Peyer's patch (tissue), 4 donors: ENCODE measurements around the gene APOBEC2. TPM values are rescaled to one million over a fixed set of nuclear protein-coding genes. Genes with fewer than 3 reads are reported as not detected.
A peak's percentile ranks its signal among the peaks of the same experiment; 100 is the strongest.

ENCODE experiments used
- DNase-seq, 3 donors: peaks; one replicate each; pipeline ENCODE4 v3.0.0-alpha.2; 2017 to 2019
- H3K27ac ChIP-seq, 4 donors: fragments of 200-600 bp; sonication (generic); one replicate each; pipeline ENCODE4 v1.5.1; 2016 to 2019
- H3K27me3 ChIP-seq, 2 donors: fragments of 200-600 bp; sonication (generic); one replicate each; pipeline ENCODE4 v1.5.1; 2019
- H3K36me3 ChIP-seq, 3 donors: fragments of 200-600 bp; sonication (generic); one replicate each; pipeline ENCODE4 v1.5.1; 2016 to 2019
- H3K4me1 ChIP-seq, 4 donors: fragments of 200-600 bp; sonication (generic); one replicate each; pipeline ENCODE4 v1.5.1; 2016 to 2019
- H3K4me3 ChIP-seq, 4 donors: fragments of 200-600 bp; sonication (generic); 1 replicate in 3 of 4; 2 replicates in 1 of 4; pipeline ENCODE4 v1.5.1; 2016 to 2019; ENCODE audit warnings: mild to moderate bottlenecking in 1 of 4
- H3K9me3 ChIP-seq, 4 donors: fragments of 200-600 bp; sonication (generic); one replicate each; pipeline ENCODE4 v1.5.1; 2016 to 2019; ENCODE audit warnings: mild to moderate bottlenecking in 1 of 4
- POLR2A ChIP-seq, 2 donors: fragments of 450-650 bp; IDR thresholded peaks; one replicate each; pipeline ENCODE4 v1.5.1; 2017; ENCODE audit warnings: antibody characterized with exemption in 2 of 2, mild to moderate bottlenecking in 2 of 2, moderate library complexity in 2 of 2
- total RNA-seq, 4 donors: library from RNA; depleted of rRNA; stranded (reverse); fragments of >200 nt; gene quantifications; one replicate each; pipeline ENCODE4 v1.1.0, GENCODE V29; 2016
- TF ChIP-seq, protein P1 (sequence below), 6 experiments: fragments of 450-650 bp in 4 of 6; fragments of 200-600 bp in 2 of 6; sonication (generic) in 1 of 6; IDR thresholded peaks; one replicate each; pipeline ENCODE4 v1.5.1; 2017 to 2019; ENCODE audit warnings: antibody characterized with exemption in 6 of 6, mild to moderate bottlenecking in 3 of 6, moderate library complexity in 1 of 6

The APOBEC2 gene
- total RNA-seq, 4 donors from 2014 or later, result 1.1 TPM; not detected in 3

GRCh38 chr6:41061196-41061726 lies 8.3 kb downstream of the APOBEC2 start:
- no peaks in the 10 kb centered on the region for H3K9me3 ChIP-seq
- peaks cover 0 to 21% (median 0%) of the 10 kb centered on the region in 4 donors for H3K4me1 ChIP-seq
- no peaks in the 10 kb centered on the region for H3K27me3 ChIP-seq
- H3K36me3 ChIP-seq, result no peaks in the 10 kb centered on the region
- no peak for TF ChIP-seq POLR2A (IDR thresholded peaks at IDR 0.05)
- TF ChIP-seq, protein P1, sequence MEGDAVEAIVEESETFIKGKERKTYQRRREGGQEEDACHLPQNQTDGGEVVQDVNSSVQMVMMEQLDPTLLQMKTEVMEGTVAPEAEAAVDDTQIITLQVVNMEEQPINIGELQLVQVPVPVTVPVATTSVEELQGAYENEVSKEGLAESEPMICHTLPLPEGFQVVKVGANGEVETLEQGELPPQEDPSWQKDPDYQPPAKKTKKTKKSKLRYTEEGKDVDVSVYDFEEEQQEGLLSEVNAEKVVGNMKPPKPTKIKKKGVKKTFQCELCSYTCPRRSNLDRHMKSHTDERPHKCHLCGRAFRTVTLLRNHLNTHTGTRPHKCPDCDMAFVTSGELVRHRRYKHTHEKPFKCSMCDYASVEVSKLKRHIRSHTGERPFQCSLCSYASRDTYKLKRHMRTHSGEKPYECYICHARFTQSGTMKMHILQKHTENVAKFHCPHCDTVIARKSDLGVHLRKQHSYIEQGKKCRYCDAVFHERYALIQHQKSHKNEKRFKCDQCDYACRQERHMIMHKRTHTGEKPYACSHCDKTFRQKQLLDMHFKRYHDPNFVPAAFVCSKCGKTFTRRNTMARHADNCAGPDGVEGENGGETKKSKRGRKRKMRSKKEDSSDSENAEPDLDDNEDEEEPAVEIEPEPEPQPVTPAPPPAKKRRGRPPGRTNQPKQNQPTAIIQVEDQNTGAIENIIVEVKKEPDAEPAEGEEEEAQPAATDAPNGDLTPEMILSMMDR (IDR thresholded peaks at IDR 0.05), result no peak
- no peak overlapping the region for H3K4me3 ChIP-seq
- no peak overlapping the region for H3K27ac ChIP-seq
- DNase-seq, result no peak

GRCh38 chr6:41062056-41062455 lies 9.1 kb downstream of the APOBEC2 start:
- Histone ChIP-seq H3K27ac (no peak overlapping the region), H3K27me3 (no peaks in the 10 kb centered on the region), H3K4me3 (no peak overlapping the region), H3K4me1 (peaks cover 0 to 26% (median 0%) of the 10 kb centered on the region in 4 donors), H3K9me3 (no peaks in the 10 kb centered on the region), H3K36me3 (no peaks in the 10 kb centered on the region)
- TF ChIP-seq, protein P1 (IDR thresholded peaks at IDR 0.05), result no peak
- no peak for TF ChIP-seq POLR2A (IDR thresholded peaks at IDR 0.05)
- no peak for DNase-seq

- Histone ChIP-seq H3K36me3 (peaks cover 0 to 10% (median 0%) of the 10 kb centered on the region in 3 donors), H3K4me3 (no peak overlapping the region), H3K4me1 (peaks cover 0 to 20% (median 0%) of the 10 kb centered on the region in 4 donors), H3K27me3 (no peaks in the 10 kb centered on the region), H3K27ac (peak overlapping the region in 3 of 4 donors; percentile 26 to 59 (median 57)), H3K9me3 (no peaks in the 10 kb centered on the region)
- DNase-seq, result no peak
- TF ChIP-seq, protein P1 (IDR thresholded peaks at IDR 0.05), result no peak
- TF ChIP-seq POLR2A (IDR thresholded peaks at IDR 0.05), result no peak
These were observed 10.9 kb downstream of the APOBEC2 start for GRCh38 chr6:41063884-41064285.

- DNase-seq, result no peak
- H3K36me3 ChIP-seq, result peaks cover 0 to 10% (median 0%) of the 10 kb centered on the region in 3 donors
- H3K4me3 ChIP-seq, result no peak overlapping the region
- TF ChIP-seq, protein P1 (IDR thresholded peaks at IDR 0.05), result no peak
- no peak for TF ChIP-seq POLR2A (IDR thresholded peaks at IDR 0.05)
- H3K4me1 ChIP-seq, result peaks cover 0 to 20% (median 0%) of the 10 kb centered on the region in 4 donors
- no peaks in the 10 kb centered on the region for H3K27me3 ChIP-seq
- H3K27ac ChIP-seq, result peak overlapping the region in 3 of 4 donors; percentile 26 to 59 (median 57)
- no peaks in the 10 kb centered on the region for H3K9me3 ChIP-seq
These were observed 11.8 kb downstream of the APOBEC2 start for GRCh38 chr6:41064841-41065240.

- Histone ChIP-seq H3K27ac (peak overlapping the region in 3 of 4 donors; percentile 2 to 59 (median 57)), H3K4me1 (peaks cover 0 to 21% (median 0%) of the 10 kb centered on the region in 4 donors), H3K4me3 (peak overlapping the region in 1 of 4 donors; percentile 9), H3K27me3 (no peaks in the 10 kb centered on the region), H3K9me3 (no peaks in the 10 kb centered on the region), H3K36me3 (peaks cover 0 to 10% (median 0%) of the 10 kb centered on the region in 3 donors)
- TF ChIP-seq, protein P1 (IDR thresholded peaks at IDR 0.05), result no peak
- TF ChIP-seq POLR2A (IDR thresholded peaks at IDR 0.05), result no peak
- no peak for DNase-seq
These were observed 12.6 kb downstream of the APOBEC2 start for GRCh38 chr6:41065550-41066026.
